ENCODE measurements around the gene LRRTM4.

DNA sequence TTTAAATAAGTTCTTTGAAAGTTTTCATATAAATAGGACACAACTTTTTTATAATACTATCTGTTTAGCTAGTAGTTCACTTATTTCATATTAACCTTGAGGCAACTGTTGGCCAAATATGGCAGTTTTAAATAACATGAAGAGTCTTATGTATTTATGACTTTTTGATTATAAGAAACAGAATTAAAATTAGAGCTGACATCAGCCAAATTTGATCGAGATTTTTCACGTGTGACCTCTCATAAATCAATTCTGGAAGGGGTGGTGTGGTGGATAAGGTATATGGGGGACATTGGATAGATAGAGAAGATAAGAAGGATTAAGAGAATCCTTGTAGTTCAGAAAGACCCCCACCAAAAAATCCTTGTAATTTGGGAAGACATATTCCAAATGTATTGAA is 776.6 kb downstream of the LRRTM4 start:
- TF ChIP-seq POLR2A (IDR thresholded peaks at IDR 0.05; ENCODE audit: low read depth, low read length) (no peak), SPI1 (IDR thresholded peaks at IDR 0.05; ENCODE audit: low read depth, low read length) (no peak)

All from GM12891 (cell line).